H9 (cell line): ENCODE measurements around the gene WDR72. TPM values are rescaled to one million over a fixed set of nuclear protein-coding genes. Genes with fewer than 3 reads are reported as not detected.
A peak's percentile ranks its signal among the peaks of the same experiment; 100 is the strongest.

Source experiments
- DNase-seq: peaks from one replicate; pipeline ENCODE4 v3.0.0-alpha.2; 2017
- H2AFZ ChIP-seq: one replicate; pipeline ENCODE4 v1.6.1; 2013; ENCODE audit warnings: mild to moderate bottlenecking, low read length, control low read depth, moderate library complexity
- H2AK5ac ChIP-seq: 2 replicates; pipeline ENCODE4 v1.6.1; 2013; ENCODE audit warnings: low read length, control low read depth, mixed read lengths; ENCODE audit not compliant: insufficient read length
- H2BK120ac ChIP-seq: one replicate; pipeline ENCODE4 v1.6.1; 2013; ENCODE audit warnings: low read depth, mild to moderate bottlenecking, low read length, control low read depth, inconsistent platforms; ENCODE audit not compliant: poor library complexity, severe bottlenecking
- H2BK12ac ChIP-seq: 2 replicates; pipeline ENCODE4 v1.6.1; 2013; ENCODE audit warnings: low read length, control low read depth, mixed read lengths, low read depth; ENCODE audit not compliant: insufficient read length
- H2BK15ac ChIP-seq: 2 replicates; pipeline ENCODE4 v1.6.1; 2013; ENCODE audit warnings: low read depth, low read length, control low read depth
- H2BK20ac ChIP-seq: one replicate; pipeline ENCODE4 v1.6.1; 2013; ENCODE audit warnings: low read depth, mild to moderate bottlenecking, low read length, control low read depth, inconsistent platforms; ENCODE audit not compliant: poor library complexity, severe bottlenecking
- H2BK5ac ChIP-seq: 2 replicates; pipeline ENCODE4 v1.6.1; 2013; ENCODE audit warnings: low read length, control low read depth, mixed read lengths; ENCODE audit not compliant: insufficient read length
- H3K14ac ChIP-seq: 2 replicates; pipeline ENCODE4 v1.6.1; 2013; ENCODE audit warnings: low read length, control low read depth; ENCODE audit not compliant: insufficient read depth
- H3K18ac ChIP-seq: 2 replicates; pipeline ENCODE4 v1.6.1; 2013; ENCODE audit warnings: low read depth, mild to moderate bottlenecking, mixed read lengths, low read length, control low read depth; ENCODE audit not compliant: insufficient read length
- H3K23ac ChIP-seq: 2 replicates; pipeline ENCODE4 v1.6.1; 2013; ENCODE audit warnings: low read length, control low read depth, mixed read lengths, low read depth; ENCODE audit not compliant: insufficient read length
- H3K23me2 ChIP-seq: 2 replicates; pipeline ENCODE4 v1.6.1; 2013; ENCODE audit warnings: low read depth, mild to moderate bottlenecking, mixed read lengths, low read length, control low read depth; ENCODE audit not compliant: insufficient read length, poor library complexity, severe bottlenecking
- H3K27ac ChIP-seq: 2 replicates; pipeline ENCODE4 v1.5.1; 2013; ENCODE audit warnings: low read length, control low read depth, mixed read lengths, low read depth; ENCODE audit not compliant: insufficient read length
- H3K27me3 ChIP-seq: 2 replicates; pipeline ENCODE4 v1.6.1; 2013; ENCODE audit warnings: low read length, control low read depth, inconsistent platforms; ENCODE audit not compliant: insufficient read depth
- H3K4ac ChIP-seq: 2 replicates; pipeline ENCODE4 v1.6.1; 2013; ENCODE audit warnings: low read depth, mild to moderate bottlenecking, control low read depth, inconsistent platforms, low read length, moderate library complexity
- H3K4me1 ChIP-seq: 2 replicates; pipeline ENCODE4 v1.6.1; 2013; ENCODE audit warnings: low read length, control low read depth, inconsistent platforms; ENCODE audit not compliant: insufficient read depth
- H3K4me2 ChIP-seq: 2 replicates; pipeline ENCODE4 v1.6.1; 2013; ENCODE audit warnings: low read length, control low read depth, mixed read lengths; ENCODE audit not compliant: insufficient read length, insufficient read depth
- H3K56ac ChIP-seq: 2 replicates; pipeline ENCODE4 v1.6.1; 2013; ENCODE audit warnings: low read depth, mild to moderate bottlenecking, mixed read lengths, low read length, control low read depth; ENCODE audit not compliant: insufficient read length
- H3K79me1 ChIP-seq: 2 replicates; pipeline ENCODE4 v1.6.1; 2013; ENCODE audit warnings: low read depth, mild to moderate bottlenecking, moderate library complexity, low read length, control low read depth, inconsistent platforms; ENCODE audit not compliant: insufficient read depth, poor library complexity, severe bottlenecking
- H3K79me2 ChIP-seq: 2 replicates; pipeline ENCODE4 v1.6.1; 2013; ENCODE audit warnings: low read length, control low read depth, inconsistent platforms; ENCODE audit not compliant: insufficient read depth
- H3K9ac ChIP-seq: 2 replicates; pipeline ENCODE4 v1.6.1; 2013; ENCODE audit warnings: low read length, control low read depth, mixed read lengths; ENCODE audit not compliant: insufficient read length; ENCODE audit errors: extremely low read depth
- H3K9me3 ChIP-seq: one replicate; pipeline ENCODE4 v1.6.1; 2013; ENCODE audit warnings: low read depth, low read length, inconsistent platforms; ENCODE audit not compliant: control insufficient read depth
- H3T11ph ChIP-seq: one replicate; pipeline ENCODE4 v1.6.1; 2013; ENCODE audit warnings: mild to moderate bottlenecking, low read length, control low read depth, inconsistent platforms
- H4K20me1 ChIP-seq: one replicate; pipeline ENCODE4 v1.6.1; 2013; ENCODE audit not compliant: control insufficient read depth, insufficient read length, insufficient read depth
- H4K5ac ChIP-seq: 2 replicates; pipeline ENCODE4 v1.6.1; 2013; ENCODE audit warnings: low read depth, mild to moderate bottlenecking, mixed read lengths, low read length, control low read depth; ENCODE audit not compliant: insufficient read length
- H4K8ac ChIP-seq: replicated peaks from 2 replicates; pipeline ENCODE4 v1.6.1; 2013; ENCODE audit warnings: low read length, control low read depth, mixed read lengths, low read depth; ENCODE audit not compliant: insufficient read length
- H4K91ac ChIP-seq: 2 replicates; pipeline ENCODE4 v1.6.1; 2013; ENCODE audit warnings: low read depth, mild to moderate bottlenecking, moderate library complexity, mixed read lengths, low read length, control low read depth; ENCODE audit not compliant: insufficient read length
- H3K27ac Mint-ChIP-seq, 3 experiments: 2 replicates in 2 of 3; 3 replicates in 1 of 3; pipeline ENCODE4 v1.8.0; 2020 to 2021; ENCODE audit warnings: mixed read lengths in 3 of 3, mild to moderate bottlenecking in 1 of 3, moderate library complexity in 1 of 3
- H3K27me3 Mint-ChIP-seq: 2 replicates; pipeline ENCODE4 v1.8.0; 2021; ENCODE audit warnings: low read depth, mild to moderate bottlenecking, moderate library complexity, mixed read lengths
- H3K36me3 Mint-ChIP-seq, 3 experiments: 2 replicates in 2 of 3; 3 replicates in 1 of 3; pipeline ENCODE4 v1.8.0; 2020 to 2021; ENCODE audit warnings: low read depth in 3 of 3, mixed read lengths in 3 of 3; ENCODE audit not compliant: insufficient read depth in 1 of 3
- H3K4me1 Mint-ChIP-seq, 2 experiments: 2 replicates each; pipeline ENCODE4 v1.8.0; 2020; ENCODE audit warnings: mixed read lengths in 2 of 2
- H3K4me3 Mint-ChIP-seq, 2 experiments: 2 replicates in 1 of 2; 3 replicates in 1 of 2; pipeline ENCODE4 v1.8.0; 2020 to 2021; ENCODE audit warnings: mild to moderate bottlenecking in 2 of 2, mixed read lengths in 2 of 2, moderate library complexity in 1 of 2
- H3K9me3 Mint-ChIP-seq, 2 experiments: 2 replicates in 1 of 2; 3 replicates in 1 of 2; pipeline ENCODE4 v1.8.0; 2020; ENCODE audit warnings: mild to moderate bottlenecking in 2 of 2, mixed read lengths in 2 of 2, moderate library complexity in 1 of 2
- WGBS: extraction: QIAGEN DNeasy Blood & Tissue Kit; methylation state at CpG from one replicate; pipeline ENCODE4 v1.1.7; 2013; ENCODE audit warnings: missing lambda C conversion rate, low lambda C conversion rate, mixed read lengths; ENCODE audit not compliant: insufficient read length; ENCODE audit errors: extremely low coverage; 5-methylcytosine and 5-hydroxymethylcytosine counted together
- total RNA-seq: library from RNA; stranded (reverse); gene quantifications from 2 replicates; pipeline ENCODE4 v1.2.1, GENCODE V29; 2021
- TF ChIP-seq, protein P1 (sequence below): fragments of 200-600 bp; sonication (generic); conservative IDR thresholded peaks from 3 replicates; pipeline ENCODE4 v1.8.0; 2021; ENCODE audit warnings: antibody characterized with exemption, mild to moderate bottlenecking

Gene WDR72
- total RNA-seq, 1 experiment from 2014 or later: 2.9 TPM

DNA sequence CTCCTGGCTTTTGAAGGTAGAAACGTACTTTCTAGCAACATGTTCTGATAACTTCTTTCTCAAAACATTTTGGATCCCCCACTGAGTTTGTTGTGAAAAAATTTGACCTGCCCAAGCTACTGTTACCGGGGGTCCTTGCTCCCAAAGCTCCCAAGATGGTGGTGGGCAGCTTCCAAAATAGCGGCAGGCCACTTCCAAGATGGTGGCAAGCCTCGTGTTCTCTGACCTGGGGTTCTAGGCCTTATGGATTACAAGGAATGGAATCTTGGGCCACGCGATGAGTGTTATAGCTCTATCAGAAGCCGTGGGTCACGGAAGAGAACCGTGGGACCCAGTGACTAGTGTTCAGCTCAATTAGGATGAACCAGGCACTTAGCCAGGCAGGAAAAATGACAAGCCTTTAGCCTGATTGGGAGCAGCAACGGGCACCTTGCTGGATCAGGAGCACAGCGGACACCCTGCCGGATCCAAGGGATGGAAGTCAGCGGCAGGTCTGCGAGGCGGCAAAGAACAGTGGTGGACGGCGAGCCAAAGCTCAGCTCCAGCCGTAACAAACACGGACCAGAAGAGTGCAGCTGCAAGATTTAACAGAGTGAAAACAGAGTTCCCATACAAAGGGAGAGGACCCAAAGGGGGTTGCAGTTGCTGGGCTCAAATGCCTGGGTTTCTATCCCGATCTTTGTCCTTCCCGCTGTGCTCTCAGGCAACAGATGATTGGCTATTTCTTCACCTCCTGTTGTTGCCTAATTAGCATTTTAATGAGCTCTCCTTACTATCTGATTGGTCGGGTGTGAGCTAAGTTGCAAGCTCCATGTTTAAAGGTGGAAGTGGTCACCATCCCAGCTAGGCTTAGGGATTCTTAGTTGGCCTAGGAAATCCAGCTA is 133.3 kb downstream of the WDR72 start:
- TF ChIP-seq, protein P1, sequence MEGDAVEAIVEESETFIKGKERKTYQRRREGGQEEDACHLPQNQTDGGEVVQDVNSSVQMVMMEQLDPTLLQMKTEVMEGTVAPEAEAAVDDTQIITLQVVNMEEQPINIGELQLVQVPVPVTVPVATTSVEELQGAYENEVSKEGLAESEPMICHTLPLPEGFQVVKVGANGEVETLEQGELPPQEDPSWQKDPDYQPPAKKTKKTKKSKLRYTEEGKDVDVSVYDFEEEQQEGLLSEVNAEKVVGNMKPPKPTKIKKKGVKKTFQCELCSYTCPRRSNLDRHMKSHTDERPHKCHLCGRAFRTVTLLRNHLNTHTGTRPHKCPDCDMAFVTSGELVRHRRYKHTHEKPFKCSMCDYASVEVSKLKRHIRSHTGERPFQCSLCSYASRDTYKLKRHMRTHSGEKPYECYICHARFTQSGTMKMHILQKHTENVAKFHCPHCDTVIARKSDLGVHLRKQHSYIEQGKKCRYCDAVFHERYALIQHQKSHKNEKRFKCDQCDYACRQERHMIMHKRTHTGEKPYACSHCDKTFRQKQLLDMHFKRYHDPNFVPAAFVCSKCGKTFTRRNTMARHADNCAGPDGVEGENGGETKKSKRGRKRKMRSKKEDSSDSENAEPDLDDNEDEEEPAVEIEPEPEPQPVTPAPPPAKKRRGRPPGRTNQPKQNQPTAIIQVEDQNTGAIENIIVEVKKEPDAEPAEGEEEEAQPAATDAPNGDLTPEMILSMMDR: no peak
- H3K9ac ChIP-seq: no peak overlapping the region
- no peak overlapping the region for H2BK12ac ChIP-seq
- no peaks in the 10 kb centered on the region for H3K9me3 ChIP-seq
- no peaks in the 10 kb centered on the region for H3K79me2 ChIP-seq
- H2AK5ac ChIP-seq: no peak overlapping the region
- no peak overlapping the region for H2BK120ac ChIP-seq
- H3K14ac ChIP-seq: no peak overlapping the region; the same call in 1 of the 2 replicates
- Mint-ChIP-seq H3K4me1 (peaks cover 24 to 29% of the 10 kb centered on the region in 2 experiments), H3K27me3 (no peaks in the 10 kb centered on the region; the same call in 1 of the 2 replicates), H3K36me3 (peaks cover 4 to 8% (median 6%) of the 10 kb centered on the region in 3 experiments; a peak in 5 of 7 replicates), H3K27ac (peak overlapping the region; percentile 61 to 97 (median 93); a peak in 6 of 7 replicates), H3K9me3 (peaks cover 7 to 13% of the 10 kb centered on the region in 2 experiments; a peak in 4 of 5 replicates), H3K4me3 (no peak overlapping the region; a peak in 1 of 5 replicates)
- no peak overlapping the region for H3T11ph ChIP-seq
- no peak overlapping the region for H3K27ac ChIP-seq
- H4K8ac ChIP-seq: no peak overlapping the region
- H2AFZ ChIP-seq: no peak overlapping the region
- no peak overlapping the region for H2BK15ac ChIP-seq
- no peak overlapping the region for H3K4me2 ChIP-seq
- no peak overlapping the region for H3K23ac ChIP-seq
- no peaks in the 10 kb centered on the region for H3K23me2 ChIP-seq
- H4K5ac ChIP-seq: peak overlapping the region; percentile 84
- H4K91ac ChIP-seq: no peak overlapping the region
- no peak overlapping the region for H2BK20ac ChIP-seq
- no peaks in the 10 kb centered on the region for H3K27me3 ChIP-seq
- H2BK5ac ChIP-seq: no peak overlapping the region
- H4K20me1 ChIP-seq: no peaks in the 10 kb centered on the region
- DNase-seq: peak; percentile 39
- WGBS: no CpG with 5 or more reads among the region's 22 CpGs
- no peak overlapping the region for H3K56ac ChIP-seq
- H3K4me1 ChIP-seq: no peaks in the 10 kb centered on the region; the same call in 1 of the 2 replicates
- peak overlapping the region; percentile 83; the same call in 1 of the 2 replicates for H3K4ac ChIP-seq
- H3K18ac ChIP-seq: peak overlapping the region; percentile 32
- no peaks in the 10 kb centered on the region for H3K79me1 ChIP-seq
